ENCODE measurements around the gene SF3B6.

- TF ChIP-seq POLR2A (IDR thresholded peaks at IDR 0.05; ENCODE audit: extremely low read depth, insufficient read length) (no peak), MYC (IDR thresholded peaks at IDR 0.05; ENCODE audit: low read depth, low read length) (no peak)
- TF ChIP-seq, protein P1, sequence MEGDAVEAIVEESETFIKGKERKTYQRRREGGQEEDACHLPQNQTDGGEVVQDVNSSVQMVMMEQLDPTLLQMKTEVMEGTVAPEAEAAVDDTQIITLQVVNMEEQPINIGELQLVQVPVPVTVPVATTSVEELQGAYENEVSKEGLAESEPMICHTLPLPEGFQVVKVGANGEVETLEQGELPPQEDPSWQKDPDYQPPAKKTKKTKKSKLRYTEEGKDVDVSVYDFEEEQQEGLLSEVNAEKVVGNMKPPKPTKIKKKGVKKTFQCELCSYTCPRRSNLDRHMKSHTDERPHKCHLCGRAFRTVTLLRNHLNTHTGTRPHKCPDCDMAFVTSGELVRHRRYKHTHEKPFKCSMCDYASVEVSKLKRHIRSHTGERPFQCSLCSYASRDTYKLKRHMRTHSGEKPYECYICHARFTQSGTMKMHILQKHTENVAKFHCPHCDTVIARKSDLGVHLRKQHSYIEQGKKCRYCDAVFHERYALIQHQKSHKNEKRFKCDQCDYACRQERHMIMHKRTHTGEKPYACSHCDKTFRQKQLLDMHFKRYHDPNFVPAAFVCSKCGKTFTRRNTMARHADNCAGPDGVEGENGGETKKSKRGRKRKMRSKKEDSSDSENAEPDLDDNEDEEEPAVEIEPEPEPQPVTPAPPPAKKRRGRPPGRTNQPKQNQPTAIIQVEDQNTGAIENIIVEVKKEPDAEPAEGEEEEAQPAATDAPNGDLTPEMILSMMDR (IDR thresholded peaks at IDR 0.05; ENCODE audit: low read depth, low read length) = no peak
These were observed 17.4 kb downstream of the SF3B6 start for GRCh38 chr2:24058564-24059271.

Measured in NB4 (cell line).